Loucy (cell line): ENCODE measurements around the gene NUP58.

ENCODE experiments used
- CTCF ChIP-seq: fragments of 200-600 bp; sonication (generic); conservative IDR thresholded peaks from 2 replicates; pipeline ENCODE4 v1.5.1; 2014; ENCODE audit warnings: mild to moderate bottlenecking, antibody characterized with exemption, low read length
- EZH2phosphoT487 ChIP-seq: fragments of 200-600 bp; IDR thresholded peaks from 2 replicates; pipeline ENCODE4 v1.6.1; 2018; ENCODE audit warnings: antibody characterized with exemption, mild to moderate bottlenecking, moderate library complexity, borderline replicate concordance

- no peak for TF ChIP-seq CTCF
- TF ChIP-seq EZH2phosphoT487: no peak
Observed at GRCh38 chr13:25295228-25295627, 6.2 kb upstream of the NUP58 start.
